Eye (tissue), 1 donor: ENCODE measurements around the gene SPATA16.
"Not testable (repeated sequence)": the region's sequence is repeated elsewhere in the genome, so short reads cannot be mapped to it uniquely, and the experiment has no call there.

Source experiments
- DNase-seq: peaks from one replicate; pipeline ENCODE4 v3.0.0-alpha.2; 2015

SPATA16 gene

GRCh38 chr3:173140986-173141385 lies at the start of gene SPATA16:
Gene SPATA16, minus strand, starts transcription at chr3:173141235. Its CDS starts 23,504 bp downstream, at chr3:173117731.
- DNase-seq, result no peak

GRCh38 chr3:173183022-173183421 lies 42.0 kb upstream of the SPATA16 start:
- not testable (repeated sequence) for DNase-seq

- DNase-seq, result peak; percentile 20
Observed at GRCh38 chr3:173173652-173174051, 32.6 kb upstream of the SPATA16 start.

- not testable (repeated sequence) for DNase-seq
Observed at GRCh38 chr3:173159139-173159538, 18.1 kb upstream of the SPATA16 start.

- not testable (repeated sequence) for DNase-seq
Observed at GRCh38 chr3:173156533-173156932, 15.5 kb upstream of the SPATA16 start.

- DNase-seq, result no peak
Observed at GRCh38 chr3:173153631-173154030, 12.6 kb upstream of the SPATA16 start.

- no peak for DNase-seq
Observed at GRCh38 chr3:173139420-173139819, 1.6 kb downstream of the SPATA16 start.

- DNase-seq, result peak; percentile 93
Observed at GRCh38 chr3:173138026-173138425, 3.0 kb downstream of the SPATA16 start.

- DNase-seq, result no peak
Observed at GRCh38 chr3:173135059-173135458, 6.0 kb downstream of the SPATA16 start.

GRCh38 chr3:173128633-173129032 lies 12.4 kb downstream of the SPATA16 start:
- DNase-seq, result no peak

GRCh38 chr3:173111321-173111720 lies 29.7 kb downstream of the SPATA16 start:
- DNase-seq, result no peak

GRCh38 chr3:173109143-173109542 lies 31.9 kb downstream of the SPATA16 start:
- no peak for DNase-seq

GRCh38 chr3:173103469-173103868 lies 37.6 kb downstream of the SPATA16 start:
- DNase-seq, result no peak

- DNase-seq, result no peak
Observed at GRCh38 chr3:173098959-173099358, 42.1 kb downstream of the SPATA16 start.

- DNase-seq, result no peak
Observed at GRCh38 chr3:173096994-173097785, 43.8 kb downstream of the SPATA16 start.

GRCh38 chr3:173096140-173096539 lies 44.9 kb downstream of the SPATA16 start:
- DNase-seq, result no peak

- DNase-seq, result no peak
Observed at GRCh38 chr3:173092038-173092437, 49.0 kb downstream of the SPATA16 start.

- DNase-seq, result no peak
Observed at GRCh38 chr3:173090492-173090891, 50.5 kb downstream of the SPATA16 start.

- no peak for DNase-seq
Observed at GRCh38 chr3:173089283-173089682, 51.8 kb downstream of the SPATA16 start.

GRCh38 chr3:173078525-173078924 lies 62.5 kb downstream of the SPATA16 start:
- DNase-seq, result no peak

GRCh38 chr3:173066044-173067004 lies 74.7 kb downstream of the SPATA16 start:
- DNase-seq, result peak; percentile 26

- DNase-seq, result peak; percentile 9
Observed at GRCh38 chr3:173065543-173065981, 75.5 kb downstream of the SPATA16 start.

- no peak for DNase-seq
Observed at GRCh38 chr3:173064631-173065030, 76.4 kb downstream of the SPATA16 start.

- DNase-seq, result no peak
Observed at GRCh38 chr3:173058229-173058628, 82.8 kb downstream of the SPATA16 start.
